NCI-H1048 (cell line): Measurements from ENCODE around the gene ISOC1.

Source experiments
- DNase-seq: peaks from one replicate; lab custom pipeline; 2025; lab: John Stamatoyannopoulos, UW

Gene ISOC1

GRCh38 chr5:129094087-129094923 lies at the start of gene ISOC1:
TSS of gene ISOC1 (plus strand) at chr5:129094749. CDS start at chr5:129094767, 18 bp downstream.
- peak; percentile 89 for DNase-seq

GRCh38 chr5:129046151-129046550 lies 48.4 kb upstream of the ISOC1 start:
- DNase-seq = no peak

- DNase-seq = no peak
These were observed 46.0 kb upstream of the ISOC1 start for GRCh38 chr5:129048509-129048908.

DNA sequence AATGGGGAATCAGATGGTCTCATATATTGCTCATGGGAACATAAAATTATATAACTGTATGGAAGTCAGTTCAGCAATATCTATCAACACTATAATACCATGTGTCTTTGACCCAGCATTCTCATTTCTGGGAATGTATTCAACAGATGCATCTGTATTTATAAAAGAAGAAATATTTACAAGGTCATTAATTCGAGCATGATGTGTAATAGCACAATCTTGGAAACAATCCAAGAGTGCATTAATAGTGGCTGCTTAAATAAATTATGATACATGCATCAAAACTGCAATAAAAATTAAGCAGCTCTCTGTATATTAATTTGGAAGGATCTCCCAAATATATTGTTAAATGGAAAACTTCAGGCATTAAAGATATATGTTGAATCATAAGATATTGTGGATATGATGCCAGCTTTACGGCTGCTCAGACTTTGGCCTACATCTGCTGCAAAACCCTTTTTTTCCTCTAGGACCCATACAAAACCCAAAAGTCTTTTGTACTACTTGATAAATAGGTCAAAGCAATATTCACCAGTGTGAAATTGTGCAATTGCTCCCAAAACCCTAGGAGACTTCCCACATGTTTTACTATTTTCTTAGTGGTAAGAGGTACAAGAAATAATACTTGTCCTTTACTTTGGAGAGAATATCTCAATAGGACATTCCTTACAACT lies 45.3 kb upstream of the ISOC1 start:
- no peak for DNase-seq

- DNase-seq = no peak
These were observed 43.3 kb upstream of the ISOC1 start for GRCh38 chr5:129051283-129051682.

GRCh38 chr5:129053438-129053837 lies 41.1 kb upstream of the ISOC1 start:
- DNase-seq = no peak

DNA sequence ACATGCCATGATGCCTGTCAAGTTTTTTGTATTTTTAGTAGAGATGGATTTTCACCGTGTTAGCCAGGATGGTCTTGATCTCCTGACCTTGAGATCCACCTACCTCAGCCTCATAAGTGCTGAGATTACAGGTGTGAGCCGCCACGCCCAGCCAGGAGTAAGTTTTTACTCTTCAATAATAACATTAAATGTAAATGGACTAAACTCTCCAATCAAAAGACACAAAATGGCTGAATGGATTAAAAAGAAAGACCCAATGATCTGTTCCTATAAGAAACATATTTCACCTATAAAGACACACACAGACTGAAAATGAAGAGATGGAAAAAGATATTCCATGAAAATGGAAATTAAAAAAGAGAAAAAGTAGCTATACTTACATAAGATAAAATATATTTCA lies 37.2 kb upstream of the ISOC1 start:
- no peak for DNase-seq

DNA sequence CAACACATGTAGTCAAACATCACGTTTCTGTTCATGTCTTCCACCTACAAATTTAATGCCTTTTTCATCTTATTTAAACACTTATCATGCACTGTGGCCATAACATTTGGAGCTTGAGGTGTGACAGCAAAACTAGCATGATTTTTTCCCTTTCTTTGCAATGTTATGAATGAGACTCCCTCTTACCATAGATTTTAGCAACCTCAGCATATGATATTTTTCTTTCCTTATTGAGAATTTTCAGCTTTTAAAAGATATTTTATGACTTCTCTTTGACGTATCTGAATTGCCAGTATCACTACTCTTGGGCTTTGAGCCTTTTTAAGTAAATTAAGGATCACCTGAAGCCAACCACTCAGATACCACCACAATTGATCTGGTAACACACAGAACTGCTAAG lies 32.7 kb upstream of the ISOC1 start:
- no peak for DNase-seq

DNA sequence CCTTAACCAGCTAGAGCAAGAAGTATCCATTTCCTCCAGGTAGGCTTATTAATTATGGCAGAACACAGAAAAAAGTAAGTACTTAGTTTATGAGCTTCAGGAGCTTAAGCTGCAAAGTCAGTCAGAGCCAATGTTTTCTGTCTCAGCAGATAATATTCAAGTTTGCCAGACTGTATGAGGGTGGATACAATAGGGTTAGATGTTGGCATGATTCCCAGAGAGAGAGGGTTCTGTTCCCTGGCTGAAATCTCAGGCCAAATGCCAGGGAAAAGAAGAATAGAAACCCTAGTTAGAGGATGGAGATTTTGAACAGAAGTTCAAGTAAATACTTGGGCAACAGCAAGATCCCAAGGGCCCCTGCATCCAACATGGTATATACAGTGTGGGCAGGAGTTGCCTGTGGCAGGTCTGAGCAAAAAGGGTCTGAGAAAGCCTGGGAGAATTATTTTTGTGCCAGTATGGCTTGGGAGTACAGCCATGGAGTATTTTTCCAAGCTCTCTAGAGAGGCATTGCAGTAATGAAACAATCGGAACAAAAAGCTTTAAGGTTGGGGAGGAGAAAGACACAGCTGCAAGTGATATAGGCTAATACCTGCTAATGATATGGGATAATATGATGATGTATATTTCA lies 31.0 kb upstream of the ISOC1 start:
- DNase-seq = no peak

DNA sequence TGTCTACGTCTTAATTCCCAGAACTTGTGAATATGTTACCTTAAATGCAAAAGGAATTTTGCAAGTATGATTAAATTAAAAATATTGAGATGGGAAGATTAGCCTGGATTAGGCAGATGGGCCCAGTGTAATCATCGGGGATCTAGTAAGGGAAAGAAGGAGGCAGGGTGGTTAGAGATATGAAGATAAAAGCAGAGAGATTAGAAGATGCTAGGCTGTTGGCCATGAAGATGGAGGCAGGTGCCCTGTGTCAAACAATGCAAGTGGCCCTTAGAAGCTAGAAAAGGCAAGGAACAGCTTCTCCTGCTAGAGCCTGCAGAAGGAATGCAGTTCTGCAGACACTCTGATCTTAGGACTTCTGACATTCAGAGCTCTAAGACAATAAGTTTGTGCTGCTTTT lies 28.8 kb upstream of the ISOC1 start:
- DNase-seq = no peak

GRCh38 chr5:129067745-129068144 lies 26.8 kb upstream of the ISOC1 start:
- no peak for DNase-seq

DNA sequence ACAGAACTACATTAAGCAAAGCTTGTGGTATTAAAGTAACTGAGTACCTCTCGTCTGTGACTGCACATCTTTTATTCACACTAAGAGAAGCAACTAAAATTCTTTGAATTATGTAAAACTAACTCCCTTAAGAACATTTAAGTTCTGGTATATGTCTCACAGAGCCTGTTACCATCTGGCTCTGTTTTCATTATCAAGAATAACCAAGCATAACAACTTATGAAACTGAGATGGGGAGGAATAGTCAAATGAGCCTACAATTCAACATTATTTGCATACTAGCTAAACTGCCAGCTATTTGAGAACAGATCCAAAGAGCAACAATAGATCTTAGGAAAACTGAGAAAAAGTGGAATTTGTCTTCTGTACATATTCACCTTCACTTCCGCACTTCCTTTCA lies 25.3 kb upstream of the ISOC1 start:
- no peak for DNase-seq

DNA sequence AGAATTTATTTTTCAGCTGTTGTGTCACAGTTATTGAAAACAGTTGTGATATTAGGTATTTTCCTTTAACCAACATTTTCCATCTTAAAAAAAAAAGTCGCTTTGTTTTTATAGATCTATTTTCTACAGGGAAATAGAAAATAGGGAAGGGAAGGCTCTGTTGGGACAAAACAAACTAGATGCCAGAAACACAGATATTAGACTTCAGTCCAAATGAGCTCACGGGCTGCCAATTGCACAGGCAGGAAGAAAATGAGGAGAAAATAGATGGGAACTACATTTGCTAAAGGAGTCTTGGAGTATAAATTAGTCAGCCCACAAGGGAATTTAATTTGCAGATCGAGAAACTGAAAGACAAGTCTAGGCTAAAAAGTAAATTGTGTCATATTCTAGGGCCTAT lies 21.4 kb upstream of the ISOC1 start:
- no peak for DNase-seq

DNA sequence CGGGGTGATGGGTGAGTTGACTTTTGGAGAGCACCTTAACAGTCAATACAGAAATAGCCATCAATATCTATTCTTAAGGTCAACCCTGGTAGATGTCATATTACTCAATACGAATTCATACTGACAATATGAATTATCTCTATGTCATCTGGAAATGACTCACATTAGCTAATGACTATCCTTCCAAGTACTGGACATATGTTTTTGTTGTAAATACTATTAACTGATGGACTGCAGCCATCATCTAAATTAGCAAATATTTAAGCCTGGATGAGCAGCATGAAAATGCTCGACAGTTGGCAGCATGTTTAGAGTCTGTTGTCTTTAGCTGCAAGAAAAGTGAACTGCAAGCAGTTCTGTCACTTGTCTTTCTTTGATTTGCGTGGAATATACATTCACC lies 19.6 kb upstream of the ISOC1 start:
- no peak for DNase-seq

DNA sequence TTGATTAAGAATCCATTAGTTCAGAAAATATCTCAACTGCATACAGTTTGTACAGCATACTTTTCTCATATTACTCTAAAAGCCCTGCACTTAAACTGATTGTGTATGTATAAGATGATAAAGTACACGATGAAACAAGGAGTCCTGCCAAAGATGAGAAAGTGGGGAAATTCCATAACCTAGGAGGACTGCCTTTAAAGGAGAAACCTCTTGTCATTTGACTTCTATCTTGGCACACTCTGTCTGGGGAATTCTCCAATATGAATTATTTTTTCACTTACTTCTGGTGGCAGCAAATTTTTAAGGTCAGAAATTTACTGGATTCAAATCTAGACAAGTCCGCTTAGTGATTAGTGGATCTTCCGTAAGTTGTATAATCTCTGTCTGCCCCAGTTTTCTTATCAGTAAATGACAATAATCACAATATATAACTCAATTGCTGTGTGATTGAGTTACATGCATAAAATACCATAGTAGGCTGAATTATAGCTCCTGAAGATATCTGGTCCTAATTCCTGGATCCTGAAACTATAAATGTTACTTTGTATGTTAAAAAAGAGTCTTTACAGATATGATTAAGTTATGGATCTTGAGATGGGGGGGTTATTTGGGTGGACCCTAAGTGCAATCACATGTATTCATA lies 17.0 kb upstream of the ISOC1 start:
- no peak for DNase-seq

DNA sequence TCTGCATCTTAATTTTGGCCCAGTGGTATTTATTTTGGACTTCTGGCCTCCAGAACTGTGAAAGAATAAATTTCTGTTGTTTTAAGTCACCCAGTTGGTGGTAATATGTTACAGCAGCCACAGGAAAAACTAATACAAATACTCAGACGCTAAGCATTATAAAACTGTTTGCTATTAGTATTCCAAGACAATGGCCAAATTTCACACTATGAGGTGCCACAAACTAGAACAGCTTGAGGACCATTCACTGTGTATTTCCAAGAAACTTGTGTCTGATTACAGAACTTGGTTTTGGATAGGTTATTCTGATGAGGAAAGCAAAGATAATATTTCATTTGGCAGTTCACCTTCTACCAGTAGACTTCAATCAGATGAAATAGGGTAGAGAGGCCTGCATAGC lies 16.3 kb upstream of the ISOC1 start:
- DNase-seq = no peak

GRCh38 chr5:129078660-129079059 lies 15.9 kb upstream of the ISOC1 start:
- DNase-seq = no peak

DNA sequence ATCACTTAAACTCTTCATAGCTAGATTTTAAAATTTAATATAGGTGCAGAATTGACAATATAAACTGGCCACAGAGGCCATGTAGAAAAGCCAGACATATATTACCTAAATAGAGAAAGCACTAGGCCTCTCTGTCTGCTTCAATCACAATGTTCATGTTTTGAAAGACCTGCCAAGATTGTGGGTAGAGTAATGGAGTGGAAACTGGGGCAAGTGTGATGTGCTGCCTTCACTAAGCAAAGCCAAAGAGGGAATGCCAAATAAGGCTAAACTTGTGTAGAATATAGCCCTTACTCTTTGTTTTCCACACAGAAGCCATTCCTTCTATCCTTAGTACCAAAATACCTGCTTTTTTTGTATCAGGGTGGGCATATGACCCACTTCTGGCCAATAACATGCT lies 15.1 kb upstream of the ISOC1 start:
- DNase-seq = no peak

- DNase-seq = no peak
These were observed 13.8 kb upstream of the ISOC1 start for GRCh38 chr5:129080766-129081165.

DNA sequence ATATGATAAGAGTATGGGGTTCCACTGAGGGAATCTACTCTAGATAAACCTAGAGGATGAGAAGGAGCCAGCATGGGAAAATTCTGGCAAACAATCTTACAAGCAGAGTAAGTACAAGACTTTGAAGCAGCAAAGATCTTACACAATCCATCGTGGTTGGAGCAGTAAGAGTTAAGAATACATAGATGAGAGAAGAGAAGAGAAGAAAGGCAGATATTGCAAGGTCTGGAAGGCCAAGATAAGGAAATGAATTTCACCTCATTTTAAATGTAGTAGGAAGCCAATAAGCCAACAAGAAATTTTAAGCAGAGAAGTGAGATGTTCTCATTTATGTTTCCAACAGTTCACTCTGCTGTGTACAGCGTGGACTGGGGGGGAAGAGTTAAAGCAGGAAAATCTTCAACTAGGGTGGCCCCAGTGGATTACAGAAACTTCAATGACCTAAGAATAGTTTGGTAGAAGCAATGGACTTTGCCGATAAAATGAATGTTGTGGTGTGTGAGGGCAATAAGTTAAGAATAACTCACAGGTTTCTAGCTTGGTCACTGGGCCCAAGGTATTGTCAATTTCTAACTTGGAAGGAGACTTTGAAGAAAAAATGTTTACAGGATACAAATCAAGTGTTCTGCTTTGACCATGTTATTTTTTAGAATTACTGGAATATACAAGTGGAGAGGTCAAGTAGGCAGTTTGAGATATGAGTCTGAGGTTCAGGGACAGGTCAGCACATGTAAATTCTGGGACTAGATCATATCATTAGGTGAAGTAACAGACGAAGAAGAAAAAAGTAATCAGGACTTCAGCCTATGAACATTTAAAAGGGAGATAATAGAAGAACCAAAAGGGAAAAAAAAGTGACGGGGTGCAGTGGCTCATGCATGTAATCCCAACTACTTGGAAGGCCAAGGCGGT lies 12.1 kb upstream of the ISOC1 start:
- DNase-seq = no peak
